ENCODE data around the gene PRKRA. TPM values are rescaled to one million over a fixed set of nuclear protein-coding genes. Genes with fewer than 3 reads are reported as not detected.

The PRKRA gene
- total and polyA plus RNA-seq, 9 of the 15 experiments (the other 6 are each of a cell fraction or from before 2014, with no cell fraction given), result 14.1 to 78.1 (median 52.3) TPM

DNA sequence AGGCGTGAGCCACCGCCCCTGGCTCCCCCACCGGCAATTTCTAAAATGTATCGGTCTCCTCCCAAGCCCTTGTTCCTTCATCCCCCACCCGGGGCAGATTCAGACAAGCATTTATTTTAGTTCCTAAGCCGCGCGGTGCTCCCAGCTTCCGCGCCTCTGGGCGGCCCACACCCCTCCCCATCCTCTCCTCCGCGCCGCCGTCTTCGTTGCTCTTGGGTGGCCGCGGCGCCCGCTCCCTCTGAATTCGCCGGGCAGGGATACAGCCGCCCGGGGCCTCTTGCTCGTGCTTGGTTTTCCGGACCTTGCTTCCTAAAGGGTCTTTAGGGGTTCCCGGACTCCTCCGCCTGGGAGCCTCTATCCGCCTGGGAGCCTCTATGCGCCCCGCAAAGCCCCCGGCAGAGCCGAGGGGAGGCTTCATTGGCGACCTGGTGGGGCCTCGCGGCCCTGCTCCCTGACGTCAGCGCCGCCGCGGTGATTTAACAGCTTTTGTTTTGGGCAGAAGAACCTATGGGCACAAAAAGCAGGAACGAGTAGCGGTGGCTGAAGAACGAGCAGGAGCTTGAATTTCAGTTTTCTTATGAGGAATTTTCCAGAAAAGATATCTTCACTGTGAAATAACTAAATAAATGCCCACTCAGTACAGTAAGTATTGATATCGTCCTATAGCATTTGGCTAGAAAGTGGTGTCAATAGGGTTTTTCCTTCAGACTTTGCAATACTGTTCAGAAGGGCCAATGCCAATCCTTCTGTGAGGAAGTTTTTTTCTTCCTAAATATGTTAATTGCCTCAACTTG is 37.3 kb downstream of the PRKRA start (continued):
- TF ChIP-seq NFE2L1 (tag; IDR thresholded peaks at IDR 0.05; ENCODE audit: borderline replicate concordance, low read depth) (no peak), PHF20 (IDR thresholded peaks at IDR 0.05; ENCODE audit: partially characterized antibody) (peak; percentile 76), GABPA (tag; conservative IDR thresholded peaks at IDR 0.05; ENCODE audit: low read depth) (peak; percentile 1; the same call in 1 of the 2 replicates), ILK (tag; IDR thresholded peaks at IDR 0.05; ENCODE audit: borderline replicate concordance, low read depth) (no peak), NEUROD1 (IDR thresholded peaks at IDR 0.05; ENCODE audit: borderline replicate concordance, low read depth, low read length, partially characterized antibody) (no peak), NCOA1 (IDR thresholded peaks at IDR 0.05; ENCODE audit: low read depth) (no peak; the same call in 1 of the 2 replicates), CREB1 (IDR thresholded peaks at IDR 0.05) (peak; percentile 79), CREB1 (CRISPR knock-in tag; IDR thresholded peaks at IDR 0.05) (peak; percentile 78), POLR2G (IDR thresholded peaks at IDR 0.05; ENCODE audit: low read depth, low read length) (peak; percentile 95), KLF6 (CRISPR knock-in tag; IDR thresholded peaks at IDR 0.05; ENCODE audit: borderline replicate concordance) (no peak), NFIX (CRISPR knock-in tag; IDR thresholded peaks at IDR 0.05; ENCODE audit: low read depth) (no peak), SIN3A (IDR thresholded peaks at IDR 0.05; ENCODE audit: borderline replicate concordance in 2 of 2, control insufficient read depth in 1 of 2, low read depth in 2 of 2, low read length in 2 of 2) (peak in 1 of 2 experiments; percentile 51; a peak in 1 of 4 replicates), POLR2AphosphoS5 (IDR thresholded peaks at IDR 0.05; ENCODE audit: control insufficient read depth, insufficient read depth, low read depth, low read length) (peak; percentile 69; the same call in 1 of the 2 replicates), U2AF1 (optimal IDR thresholded peaks at IDR 0.05; ENCODE audit: low read depth, low read length) (no peak), HDAC1 (IDR thresholded peaks at IDR 0.05) (no peak), EGR1 (conservative IDR thresholded peaks at IDR 0.05) (0 out of 2 replicates have a peak, but pooled peaks have one; percentile 22), ZNF134 (CRISPR knock-in tag; conservative IDR thresholded peaks at IDR 0.05) (0 out of 2 replicates have a peak, but pooled peaks have one; percentile 11)
- TF ChIP-seq, protein P1, sequence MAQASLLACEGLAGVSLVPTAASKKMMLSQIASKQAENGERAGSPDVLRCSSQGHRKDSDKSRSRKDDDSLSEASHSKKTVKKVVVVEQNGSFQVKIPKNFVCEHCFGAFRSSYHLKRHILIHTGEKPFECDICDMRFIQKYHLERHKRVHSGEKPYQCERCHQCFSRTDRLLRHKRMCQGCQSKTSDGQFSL (CRISPR knock-in tag; IDR thresholded peaks at IDR 0.05), result peak; percentile 78
- TF ChIP-seq, protein P1 (tag; IDR thresholded peaks at IDR 0.05), result no peak
- TF ChIP-seq, protein P2, sequence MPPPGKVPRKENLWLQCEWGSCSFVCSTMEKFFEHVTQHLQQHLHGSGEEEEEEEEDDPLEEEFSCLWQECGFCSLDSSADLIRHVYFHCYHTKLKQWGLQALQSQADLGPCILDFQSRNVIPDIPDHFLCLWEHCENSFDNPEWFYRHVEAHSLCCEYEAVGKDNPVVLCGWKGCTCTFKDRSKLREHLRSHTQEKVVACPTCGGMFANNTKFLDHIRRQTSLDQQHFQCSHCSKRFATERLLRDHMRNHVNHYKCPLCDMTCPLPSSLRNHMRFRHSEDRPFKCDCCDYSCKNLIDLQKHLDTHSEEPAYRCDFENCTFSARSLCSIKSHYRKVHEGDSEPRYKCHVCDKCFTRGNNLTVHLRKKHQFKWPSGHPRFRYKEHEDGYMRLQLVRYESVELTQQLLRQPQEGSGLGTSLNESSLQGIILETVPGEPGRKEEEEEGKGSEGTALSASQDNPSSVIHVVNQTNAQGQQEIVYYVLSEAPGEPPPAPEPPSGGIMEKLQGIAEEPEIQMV (tag; conservative IDR thresholded peaks at IDR 0.05; ENCODE audit: low read depth), result no peak
- TF ChIP-seq, protein P3, sequence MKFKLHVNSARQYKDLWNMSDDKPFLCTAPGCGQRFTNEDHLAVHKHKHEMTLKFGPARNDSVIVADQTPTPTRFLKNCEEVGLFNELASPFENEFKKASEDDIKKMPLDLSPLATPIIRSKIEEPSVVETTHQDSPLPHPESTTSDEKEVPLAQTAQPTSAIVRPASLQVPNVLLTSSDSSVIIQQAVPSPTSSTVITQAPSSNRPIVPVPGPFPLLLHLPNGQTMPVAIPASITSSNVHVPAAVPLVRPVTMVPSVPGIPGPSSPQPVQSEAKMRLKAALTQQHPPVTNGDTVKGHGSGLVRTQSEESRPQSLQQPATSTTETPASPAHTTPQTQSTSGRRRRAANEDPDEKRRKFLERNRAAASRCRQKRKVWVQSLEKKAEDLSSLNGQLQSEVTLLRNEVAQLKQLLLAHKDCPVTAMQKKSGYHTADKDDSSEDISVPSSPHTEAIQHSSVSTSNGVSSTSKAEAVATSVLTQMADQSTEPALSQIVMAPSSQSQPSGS (CRISPR knock-in tag; IDR thresholded peaks at IDR 0.05), result peak; percentile 71; the same call in 1 of the 2 replicates

Measured in K562 (cell line).